CD14-positive monocyte (primary cell): Measurements from ENCODE around the gene SLC24A3. TPM values are rescaled to one million over a fixed set of nuclear protein-coding genes. Genes with fewer than 3 reads are reported as not detected.

Source experiments
- DNase-seq, 3 donors: peaks; one replicate each; pipeline ENCODE4 v3.0.0-alpha.2; 2011 to 2022
- H2AFZ ChIP-seq: 2 replicates; pipeline ENCODE4 v1.6.0; 2012; ENCODE audit warnings: mild to moderate bottlenecking, low read depth, low read length, inconsistent platforms; ENCODE audit not compliant: insufficient read depth, poor library complexity, severe bottlenecking
- H3K27ac ChIP-seq, 2 donors: 1 replicate in 1 of 2; 2 replicates in 1 of 2; pipeline ENCODE4 v1.5.1; 2012 to 2013; ENCODE audit warnings: low read length in 2 of 2, control low read depth in 1 of 2, inconsistent platforms in 1 of 2, low read depth in 1 of 2, mild to moderate bottlenecking in 1 of 2
- H3K27me3 ChIP-seq, 2 donors: one replicate each; pipeline versions ENCODE4 v1.6.0 to v1.6.1; 2011 to 2013; ENCODE audit warnings: low read length in 2 of 2; ENCODE audit not compliant: control insufficient read depth in 2 of 2, insufficient read depth in 2 of 2
- H3K36me3 ChIP-seq, 2 donors: replicated peaks in 1 of 2; 1 replicate in 1 of 2; 2 replicates in 1 of 2; pipeline versions ENCODE4 v1.5.1 to v1.6.1; 2012 to 2013; ENCODE audit warnings: low read length in 2 of 2, control low read depth in 1 of 2, inconsistent platforms in 1 of 2, mild to moderate bottlenecking in 1 of 2; ENCODE audit not compliant: insufficient read depth in 2 of 2, control insufficient read depth in 1 of 2
- H3K4me1 ChIP-seq, 2 donors: 1 replicate in 1 of 2; 2 replicates in 1 of 2; pipeline versions ENCODE4 v1.5.1 to v1.6.1; 2012 to 2013; ENCODE audit warnings: low read length in 2 of 2, control low read depth in 1 of 2, inconsistent platforms in 1 of 2, mild to moderate bottlenecking in 1 of 2, moderate library complexity in 1 of 2; ENCODE audit not compliant: insufficient read depth in 2 of 2, control insufficient read depth in 1 of 2
- H3K4me2 ChIP-seq: replicated peaks from 2 replicates; pipeline ENCODE3; 2012; ENCODE audit warnings: low read length, moderate library complexity, mild to moderate bottlenecking; ENCODE audit not compliant: poor library complexity, severe bottlenecking; ENCODE audit errors: extremely low read depth
- H3K4me3 ChIP-seq, 3 experiments: fragments of 200-600 bp in 1 of 3; sonication (generic) in 1 of 3; replicated peaks in 1 of 3; 1 replicate in 2 of 3; 2 replicates in 1 of 3; pipeline ENCODE4 v1.5.1; 2011 to 2013; ENCODE audit warnings: low read length in 3 of 3, mild to moderate bottlenecking in 3 of 3, control low read depth in 2 of 3, low read depth in 2 of 3, inconsistent platforms in 1 of 3, moderate library complexity in 1 of 3
- H3K79me2 ChIP-seq: 2 replicates; pipeline ENCODE4 v1.6.0; 2012; ENCODE audit warnings: mild to moderate bottlenecking, control low read depth, inconsistent platforms, low read length, moderate library complexity; ENCODE audit not compliant: insufficient read depth
- H3K9ac ChIP-seq: 2 replicates; pipeline ENCODE4 v1.6.0; 2017; ENCODE audit warnings: low read length, mild to moderate bottlenecking; ENCODE audit not compliant: insufficient read depth, poor library complexity, severe bottlenecking
- H3K9me3 ChIP-seq, 2 donors: replicated peaks in 1 of 2; 1 replicate in 1 of 2; 2 replicates in 1 of 2; pipeline versions ENCODE4 v1.5.1 to v1.6.1; 2012 to 2013; ENCODE audit warnings: low read length in 2 of 2, control low read depth in 1 of 2; ENCODE audit not compliant: control insufficient read depth in 1 of 2, insufficient read depth in 1 of 2
- H4K20me1 ChIP-seq: 2 replicates; pipeline ENCODE4 v1.6.0; 2012; ENCODE audit warnings: mild to moderate bottlenecking, low read length, control low read depth, moderate library complexity; ENCODE audit not compliant: insufficient read depth
- H3K27ac Mint-ChIP-seq, 7 donors: one replicate each; pipeline ENCODE4 v1.8.0; 2020; ENCODE audit warnings: mild to moderate bottlenecking in 7 of 7, mixed read lengths in 7 of 7, moderate library complexity in 6 of 7, inconsistent platforms in 2 of 7
- H3K27me3 Mint-ChIP-seq, 3 donors: one replicate each; pipeline ENCODE4 v1.8.0; 2021 to 2022; ENCODE audit warnings: low read depth in 3 of 3, mild to moderate bottlenecking in 3 of 3, mixed read lengths in 3 of 3, moderate library complexity in 3 of 3, inconsistent platforms in 1 of 3
- H3K36me3 Mint-ChIP-seq, 2 donors: one replicate each; pipeline ENCODE4 v1.8.0; 2020; ENCODE audit warnings: mixed read lengths in 2 of 2, inconsistent platforms in 1 of 2, mild to moderate bottlenecking in 1 of 2
- H3K4me1 Mint-ChIP-seq: one replicate; pipeline ENCODE4 v1.8.0; 2020; ENCODE audit warnings: mild to moderate bottlenecking, mixed read lengths
- H3K4me3 Mint-ChIP-seq, 2 donors: one replicate each; pipeline ENCODE4 v1.8.0; 2020; ENCODE audit warnings: mild to moderate bottlenecking in 2 of 2, mixed read lengths in 2 of 2, moderate library complexity in 1 of 2
- H3K9me3 Mint-ChIP-seq, 7 donors: one replicate each; pipeline ENCODE4 v1.8.0; 2020 to 2022; ENCODE audit warnings: mixed read lengths in 7 of 7, mild to moderate bottlenecking in 6 of 7, moderate library complexity in 6 of 7, inconsistent platforms in 2 of 7
- CTCF ChIP-seq: fragments of 200-600 bp; IDR thresholded peaks from one replicate; pipeline ENCODE4 v1.8.0; 2022; ENCODE audit warnings: antibody characterized with exemption, mild to moderate bottlenecking
- WGBS: methylation state at CpG from one replicate; pipeline ENCODE4 v1.1.5; 2013; ENCODE audit warnings: missing lambda C conversion rate; ENCODE audit not compliant: insufficient coverage; 5-methylcytosine and 5-hydroxymethylcytosine counted together
- intact Hi-C, 2 donors: fragments of 100-400 bp; cut with micrococcal nuclease; formaldehyde crosslinking; loops; one replicate each; pipeline versions ENCODE4 v1.15.0 to v1.15.1; 2023
- polyA plus RNA-seq, 3 donors: library from polyadenylated mRNA; depleted of rRNA in 1 of 3; unstranded in 2 of 3; stranded (reverse) in 1 of 3; fragments of 300-500 nt in 2 of 3; fragments of >200 nt in 1 of 3; fragmentation: Illumina TruSeq in 2 of 3; gene quantifications; 1 replicate in 2 of 3; 2 replicates in 1 of 3; pipeline ENCODE4 v1.2.3, GENCODE V29; 2012 to 2021

Gene SLC24A3
- polyA plus RNA-seq, 3 donors = 0.04 to 0.08 TPM; not detected in 1

DNA sequence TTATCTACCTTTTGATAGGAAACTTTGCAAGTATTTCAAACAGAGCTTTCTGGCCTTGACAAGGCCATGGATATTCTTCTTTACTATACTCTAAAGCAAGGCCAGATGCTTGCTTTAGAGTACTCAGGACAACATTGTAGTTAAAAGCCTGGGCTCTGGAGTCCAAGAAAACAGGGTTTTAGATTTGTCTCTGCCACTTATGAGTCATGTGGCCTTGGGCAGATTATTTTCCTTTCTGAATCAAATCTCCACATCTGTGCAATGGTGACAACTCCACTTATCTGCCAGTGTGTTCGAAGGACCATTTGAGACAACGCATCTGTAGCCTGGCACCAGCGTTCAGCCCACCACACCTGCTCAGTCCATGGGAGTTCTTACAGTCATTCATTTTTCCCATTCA is 279.7 kb downstream of the SLC24A3 start:
- no peaks in the 10 kb centered on the region for H3K4me1 ChIP-seq
- H3K4me3 ChIP-seq = no peak overlapping the region
- no peak overlapping the region for H3K27ac Mint-ChIP-seq
- no peak overlapping the region for H3K4me2 ChIP-seq
- intact Hi-C loops = no loop called here
- no peaks in the 10 kb centered on the region for H3K36me3 Mint-ChIP-seq
- H3K27ac ChIP-seq = no peak overlapping the region
- H2AFZ ChIP-seq = no peak overlapping the region
- no peaks in the 10 kb centered on the region for H3K79me2 ChIP-seq
- H3K27me3 ChIP-seq = no peaks in the 10 kb centered on the region
- no peaks in the 10 kb centered on the region for H3K9me3 ChIP-seq
- DNase-seq = no peak
- no peaks in the 10 kb centered on the region for H3K36me3 ChIP-seq
- H3K9ac ChIP-seq = no peak overlapping the region
- no peaks in the 10 kb centered on the region for H3K9me3 Mint-ChIP-seq
- H3K4me3 Mint-ChIP-seq = no peak overlapping the region
- TF ChIP-seq CTCF = no peak
- peaks cover 0 to 6% (median 0%) of the 10 kb centered on the region in 3 donors for H3K27me3 Mint-ChIP-seq
- WGBS = 100% methylated on average over 1 of the region's 3 CpGs
- no peaks in the 10 kb centered on the region for H4K20me1 ChIP-seq
- no peaks in the 10 kb centered on the region for H3K4me1 Mint-ChIP-seq

DNA sequence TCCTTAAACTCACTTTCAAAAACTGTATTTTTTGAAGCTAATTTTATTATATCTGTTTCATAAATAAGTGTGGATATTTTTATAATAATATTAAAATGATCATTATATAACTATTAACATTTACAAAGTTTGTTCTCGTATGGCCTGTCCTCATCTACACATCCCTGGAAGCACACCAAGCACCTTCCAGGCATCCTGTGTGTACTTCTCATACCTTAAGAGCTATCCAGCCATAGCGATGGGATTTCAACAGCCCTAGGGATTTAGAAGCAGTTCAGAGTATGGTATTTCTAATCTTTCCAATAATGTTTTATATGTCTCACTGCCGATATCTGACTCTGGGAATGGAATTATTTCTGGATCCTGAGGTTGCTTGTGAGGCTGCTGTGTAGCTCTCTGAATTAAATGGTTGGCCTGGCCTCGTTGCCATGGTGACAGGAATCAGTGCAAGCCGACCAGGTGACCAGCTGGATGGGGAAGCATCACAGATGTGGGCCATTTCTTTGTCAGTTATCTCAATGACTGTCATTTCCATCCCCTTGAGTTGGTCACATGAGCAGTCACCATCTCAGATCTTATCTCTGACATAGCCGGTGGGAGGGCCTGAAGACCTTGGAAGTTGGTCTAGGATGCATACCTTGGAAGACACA is 280.4 kb downstream of the SLC24A3 start:
- H3K79me2 ChIP-seq = no peaks in the 10 kb centered on the region
- H3K27ac ChIP-seq = no peak overlapping the region
- Mint-ChIP-seq H3K27me3 (peaks cover 0 to 6% (median 0%) of the 10 kb centered on the region in 3 donors), H3K27ac (no peak overlapping the region), H3K9me3 (no peaks in the 10 kb centered on the region), H3K4me1 (no peaks in the 10 kb centered on the region), H3K36me3 (no peaks in the 10 kb centered on the region), H3K4me3 (no peak overlapping the region)
- H3K4me3 ChIP-seq = no peak overlapping the region
- 89% methylated on average over 3 of the region's 6 CpGs for WGBS
- no peak overlapping the region for H2AFZ ChIP-seq
- no peaks in the 10 kb centered on the region for H4K20me1 ChIP-seq
- TF ChIP-seq CTCF = no peak
- no peaks in the 10 kb centered on the region for H3K27me3 ChIP-seq
- intact Hi-C loops = no loop called here
- H3K36me3 ChIP-seq = no peaks in the 10 kb centered on the region
- no peaks in the 10 kb centered on the region for H3K4me1 ChIP-seq
- H3K9ac ChIP-seq = no peak overlapping the region
- DNase-seq = no peak
- H3K9me3 ChIP-seq = no peaks in the 10 kb centered on the region
- H3K4me2 ChIP-seq = no peak overlapping the region
